ENCODE data around the gene KRTAP10-4.
"Not testable (repeated sequence)": the region's sequence is repeated elsewhere in the genome, so short reads cannot be mapped to it uniquely, and the experiment has no call there.

The KRTAP10-4 gene

GRCh38 chr21:44573630-44574456 lies at the start of gene KRTAP10-4:
KRTAP10-4 (plus strand) TSS chr21:44573729; CDS start chr21:44573759, 30 bp downstream.
- H3K27ac ChIP-seq; POLR2A ChIA-PET (ENCODE audit: low non-redundant PET); DNase-seq (ENCODE audit: low spot score): not testable (repeated sequence)
- CTCF ChIA-PET, result interaction anchor here (0.7 kb wide), 1 partner anchor 73 kb away, joined by 7 read pairs; no protein-coding TSS in a partner anchor

- CTCF ChIA-PET, result no interaction called here
- POLR2A ChIA-PET (ENCODE audit: low non-redundant PET), result no interaction called here
- TF ChIP-seq CTCF (conservative IDR thresholded peaks at IDR 0.05; ENCODE audit: low read depth), result no peak
- no peak overlapping the region for H3K27ac ChIP-seq
- DNase-seq (ENCODE audit: low spot score), result no peak
Measured at GRCh38 chr21:44524414-44525371, 48.8 kb upstream of the KRTAP10-4 start.

GRCh38 chr21:44525391-44526095 lies 48.0 kb upstream of the KRTAP10-4 start:
- DNase-seq (ENCODE audit: low spot score), result no peak
- POLR2A ChIA-PET (ENCODE audit: low non-redundant PET), result no interaction called here
- H3K27ac ChIP-seq, result no peak overlapping the region
- CTCF ChIA-PET, result no interaction called here
- TF ChIP-seq CTCF (conservative IDR thresholded peaks at IDR 0.05; ENCODE audit: low read depth), result no peak

- POLR2A ChIA-PET (ENCODE audit: low non-redundant PET), result no interaction called here
- CTCF ChIA-PET, result no interaction called here
- DNase-seq (ENCODE audit: low spot score), result no peak
- H3K27ac ChIP-seq, result no peak overlapping the region
- TF ChIP-seq CTCF (conservative IDR thresholded peaks at IDR 0.05; ENCODE audit: low read depth), result no peak
Measured at GRCh38 chr21:44526096-44526997, 47.2 kb upstream of the KRTAP10-4 start.

GRCh38 chr21:44527156-44527982 lies 46.2 kb upstream of the KRTAP10-4 start:
- ChIA-PET POLR2A (ENCODE audit: low non-redundant PET) (no interaction called here), CTCF (no interaction called here)
- DNase-seq (ENCODE audit: low spot score), result no peak
- no peak for TF ChIP-seq CTCF (conservative IDR thresholded peaks at IDR 0.05; ENCODE audit: low read depth)
- H3K27ac ChIP-seq, result no peak overlapping the region
